OCI-LY1 (cell line): ENCODE data around the gene GBP6.
"Not testable (repeated sequence)": the region's sequence is repeated elsewhere in the genome, so short reads cannot be mapped to it uniquely, and the experiment has no call there.

Experiments used
- H2AFZ ChIP-seq: fragments of 200-600 bp; sonication (generic), shearing (Covaris generic); 2 replicates; pipeline ENCODE4 v1.6.0; 2014; ENCODE audit warnings: antibody characterized with exemption, mild to moderate bottlenecking, low read length
- H3F3A ChIP-seq: fragments of 200-600 bp; sonication (generic), shearing (Covaris generic); 2 replicates; pipeline ENCODE4 v1.6.0; 2014; ENCODE audit warnings: mild to moderate bottlenecking, antibody characterized with exemption, low read length, moderate library complexity; ENCODE audit not compliant: insufficient read depth
- H3K27ac ChIP-seq: fragments of 200-600 bp; sonication (generic); 2 replicates; pipeline ENCODE4 v1.5.1; 2014; ENCODE audit warnings: low read length, mixed run types, mild to moderate bottlenecking, low read depth; ENCODE audit not compliant: poor library complexity, severe bottlenecking
- H3K27me3 ChIP-seq: fragments of 200-600 bp; sonication (generic); 2 replicates; pipeline ENCODE4 v1.6.0; 2014; ENCODE audit warnings: antibody characterized with exemption, mild to moderate bottlenecking, low read length, moderate library complexity; ENCODE audit not compliant: insufficient read depth
- H3K36me3 ChIP-seq: fragments of 200-600 bp; sonication (generic); 2 replicates; pipeline ENCODE4 v1.6.1; 2014; ENCODE audit warnings: mild to moderate bottlenecking, antibody characterized with exemption, low read length, moderate library complexity, mixed read lengths; ENCODE audit not compliant: insufficient read depth
- H3K4me1 ChIP-seq: fragments of 200-600 bp; sonication (generic); 2 replicates; pipeline ENCODE4 v1.5.1; 2014; ENCODE audit warnings: mild to moderate bottlenecking, low read length, moderate library complexity; ENCODE audit not compliant: insufficient read depth, severe bottlenecking
- H3K4me2 ChIP-seq: fragments of 200-600 bp; sonication (generic), shearing (Covaris generic); 2 replicates; pipeline ENCODE4 v1.6.1; 2014; ENCODE audit warnings: low read length
- H3K4me3 ChIP-seq: fragments of 200-600 bp; sonication (generic); 2 replicates; pipeline ENCODE4 v1.5.1; 2014; ENCODE audit warnings: low read length, low read depth, mild to moderate bottlenecking, mixed read lengths; ENCODE audit not compliant: poor library complexity, severe bottlenecking
- H3K79me2 ChIP-seq: fragments of 200-600 bp; shearing (Covaris generic); 2 replicates; pipeline ENCODE4 v1.6.1; 2016; ENCODE audit warnings: mixed run types, low read length, mixed read lengths; ENCODE audit not compliant: insufficient read depth
- H3K9ac ChIP-seq: fragments of 200-600 bp; sonication (generic), shearing (Covaris generic); 2 replicates; pipeline ENCODE4 v1.6.1; 2014; ENCODE audit warnings: mild to moderate bottlenecking, low read length, mixed read lengths
- H3K9me2 ChIP-seq: fragments of 200-600 bp; sonication (generic), shearing (Covaris generic); 2 replicates; pipeline ENCODE4 v1.6.1; 2014; ENCODE audit warnings: low read depth, mild to moderate bottlenecking, low read length, mixed read lengths
- H3K9me3 ChIP-seq: fragments of 200-600 bp; shearing (Covaris generic); 2 replicates; pipeline ENCODE4 v1.6.1; 2014; ENCODE audit warnings: low read length, mixed read lengths
- H4K20me1 ChIP-seq: fragments of 200-600 bp; sonication (generic), shearing (Covaris generic); 2 replicates; pipeline ENCODE4 v1.6.0; 2016; ENCODE audit warnings: mild to moderate bottlenecking, low read length; ENCODE audit not compliant: insufficient read depth
- EZH2 ChIP-seq: fragments of 200-600 bp; sonication (generic), shearing (Covaris generic); IDR thresholded peaks from 2 replicates; pipeline ENCODE4 v1.8.0; 2017; ENCODE audit warnings: borderline replicate concordance, mixed run types, mild to moderate bottlenecking, antibody characterized with exemption, low read length, moderate library complexity, mixed read lengths
- TF ChIP-seq, protein P1 (sequence below): fragments of 200-600 bp; sonication (generic), shearing (Covaris generic); IDR thresholded peaks from 2 replicates; pipeline ENCODE4 v1.5.1; 2017; ENCODE audit warnings: mild to moderate bottlenecking, antibody characterized with exemption, low read length, moderate library complexity, mixed read lengths

GBP6 gene

DNA sequence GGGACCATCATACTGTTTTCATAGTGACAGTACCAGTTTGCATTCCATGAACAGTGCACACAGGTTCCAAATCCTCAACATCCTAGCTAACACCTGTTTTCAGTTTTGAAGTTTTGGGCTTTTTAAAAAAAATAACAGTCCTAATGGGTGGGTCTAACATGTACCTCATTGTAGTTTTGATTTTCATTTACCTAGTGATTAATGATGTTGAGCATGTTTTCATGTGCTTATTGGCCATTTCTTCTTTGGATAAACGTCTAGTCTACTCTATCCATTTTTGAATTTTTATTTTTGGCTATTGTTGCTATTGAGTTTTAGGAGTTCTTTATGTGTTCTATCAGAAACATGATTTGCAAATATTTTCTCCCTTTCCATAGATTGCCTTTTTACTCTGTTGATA is 3.4 kb downstream of the GBP6 start:
- H3K9me3 ChIP-seq, result no peaks in the 10 kb centered on the region
- no peak overlapping the region for H3K4me3 ChIP-seq
- no peaks in the 10 kb centered on the region for H3K36me3 ChIP-seq
- no peak overlapping the region for H3K27ac ChIP-seq
- TF ChIP-seq EZH2, result no peak
- TF ChIP-seq, protein P1, sequence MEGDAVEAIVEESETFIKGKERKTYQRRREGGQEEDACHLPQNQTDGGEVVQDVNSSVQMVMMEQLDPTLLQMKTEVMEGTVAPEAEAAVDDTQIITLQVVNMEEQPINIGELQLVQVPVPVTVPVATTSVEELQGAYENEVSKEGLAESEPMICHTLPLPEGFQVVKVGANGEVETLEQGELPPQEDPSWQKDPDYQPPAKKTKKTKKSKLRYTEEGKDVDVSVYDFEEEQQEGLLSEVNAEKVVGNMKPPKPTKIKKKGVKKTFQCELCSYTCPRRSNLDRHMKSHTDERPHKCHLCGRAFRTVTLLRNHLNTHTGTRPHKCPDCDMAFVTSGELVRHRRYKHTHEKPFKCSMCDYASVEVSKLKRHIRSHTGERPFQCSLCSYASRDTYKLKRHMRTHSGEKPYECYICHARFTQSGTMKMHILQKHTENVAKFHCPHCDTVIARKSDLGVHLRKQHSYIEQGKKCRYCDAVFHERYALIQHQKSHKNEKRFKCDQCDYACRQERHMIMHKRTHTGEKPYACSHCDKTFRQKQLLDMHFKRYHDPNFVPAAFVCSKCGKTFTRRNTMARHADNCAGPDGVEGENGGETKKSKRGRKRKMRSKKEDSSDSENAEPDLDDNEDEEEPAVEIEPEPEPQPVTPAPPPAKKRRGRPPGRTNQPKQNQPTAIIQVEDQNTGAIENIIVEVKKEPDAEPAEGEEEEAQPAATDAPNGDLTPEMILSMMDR, result no peak
- no peaks in the 10 kb centered on the region for H3K9me2 ChIP-seq
- no peak overlapping the region for H3K4me2 ChIP-seq
- H2AFZ ChIP-seq, result no peak overlapping the region
- no peaks in the 10 kb centered on the region for H3F3A ChIP-seq
- no peaks in the 10 kb centered on the region for H3K79me2 ChIP-seq
- H3K9ac ChIP-seq, result no peak overlapping the region
- no peaks in the 10 kb centered on the region for H4K20me1 ChIP-seq
- no peaks in the 10 kb centered on the region for H3K4me1 ChIP-seq
- no peaks in the 10 kb centered on the region for H3K27me3 ChIP-seq

DNA sequence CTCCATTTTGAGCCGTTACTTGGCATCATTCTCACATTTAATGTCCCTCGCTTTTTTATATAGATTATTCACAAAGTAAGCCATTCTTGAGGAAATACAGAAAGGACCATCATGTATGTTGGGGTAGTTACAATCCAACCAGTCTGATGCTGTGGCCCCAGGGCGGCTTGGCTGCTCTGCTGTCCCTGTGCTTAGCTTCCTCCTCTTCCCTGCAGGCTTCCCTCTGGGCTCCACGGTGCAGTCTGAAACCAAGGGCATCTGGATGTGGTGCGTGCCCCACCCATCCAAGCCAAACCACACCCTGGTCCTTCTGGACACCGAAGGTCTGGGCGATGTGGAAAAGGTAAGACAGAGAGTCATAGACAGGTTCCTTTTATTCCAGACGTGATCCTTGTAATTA is 5.5 kb downstream of the GBP6 start:
- Histone ChIP-seq H3K4me2 (no peak overlapping the region), H3K9ac (no peak overlapping the region), H3K4me1 (no peaks in the 10 kb centered on the region), H2AFZ (no peak overlapping the region), H3K36me3 (no peaks in the 10 kb centered on the region), H3K27ac (no peak overlapping the region), H3K27me3 (no peaks in the 10 kb centered on the region), H4K20me1 (no peaks in the 10 kb centered on the region), H3K9me2 (no peaks in the 10 kb centered on the region), H3F3A (no peaks in the 10 kb centered on the region), H3K9me3 (no peaks in the 10 kb centered on the region), H3K4me3 (no peak overlapping the region), H3K79me2 (no peaks in the 10 kb centered on the region)
- no peak for TF ChIP-seq EZH2
- TF ChIP-seq, protein P1, result no peak

DNA sequence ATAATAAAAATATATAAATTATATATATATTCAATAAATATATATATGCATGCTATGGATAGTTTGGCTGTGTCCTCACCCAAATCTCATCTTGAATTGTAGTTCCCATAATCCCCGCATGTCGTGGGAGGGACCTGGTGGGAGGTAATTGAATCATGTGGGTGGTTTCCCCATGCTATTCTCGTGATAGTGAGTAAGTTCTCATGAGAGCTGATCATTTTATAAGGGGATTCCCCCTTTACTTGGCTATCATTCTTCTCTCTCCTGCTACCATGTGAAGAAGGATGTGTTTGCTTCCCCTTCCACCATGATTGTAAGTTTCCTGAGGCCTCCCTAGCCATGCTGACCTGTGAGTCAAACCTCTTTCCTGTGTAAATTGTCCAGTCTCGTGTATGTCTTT is 10.0 kb downstream of the GBP6 start:
- H3K9me2 ChIP-seq, H3K4me3 ChIP-seq, H3K9me3 ChIP-seq, H3K4me2 ChIP-seq, H3K27me3 ChIP-seq, H3K36me3 ChIP-seq, H3K4me1 ChIP-seq, H3F3A ChIP-seq, H3K27ac ChIP-seq, H3K79me2 ChIP-seq, H4K20me1 ChIP-seq, H3K9ac ChIP-seq, H2AFZ ChIP-seq: not testable (repeated sequence)

DNA sequence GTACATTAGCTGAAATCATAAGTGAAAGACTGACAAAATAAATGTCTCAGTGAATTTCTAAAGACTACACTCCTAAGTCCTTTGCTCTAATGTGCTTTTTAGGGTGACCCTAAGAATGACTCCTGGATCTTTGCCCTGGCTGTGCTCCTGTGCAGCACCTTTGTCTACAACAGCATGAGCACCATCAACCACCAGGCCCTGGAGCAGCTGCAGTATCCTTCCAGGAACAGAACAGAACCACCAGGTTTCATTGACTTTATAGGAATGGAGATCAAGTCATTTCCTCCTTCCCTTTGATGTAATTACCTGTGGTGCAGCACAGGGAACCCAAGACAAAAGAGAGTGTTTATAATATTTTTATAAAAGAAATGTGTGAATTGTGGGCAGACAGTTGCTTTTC is 14.1 kb downstream of the GBP6 start:
- Histone ChIP-seq H3K9me2 (no peaks in the 10 kb centered on the region), H3F3A (no peaks in the 10 kb centered on the region), H3K9ac (no peak overlapping the region), H3K4me3 (no peak overlapping the region), H3K27me3 (no peaks in the 10 kb centered on the region), H3K36me3 (no peaks in the 10 kb centered on the region), H3K9me3 (no peaks in the 10 kb centered on the region), H4K20me1 (no peaks in the 10 kb centered on the region), H3K79me2 (no peaks in the 10 kb centered on the region), H2AFZ (no peak overlapping the region), H3K4me1 (no peaks in the 10 kb centered on the region), H3K27ac (no peak overlapping the region), H3K4me2 (no peak overlapping the region)
- TF ChIP-seq, protein P1, result no peak
- no peak for TF ChIP-seq EZH2
